ENCODE measurements around the gene CPEB4.

CPEB4 gene

GRCh38 chr5:173884402-173885053, 3.6 kb upstream of the CPEB4 start:
- DNase-seq (ENCODE audit: low spot score), result no peak

GRCh38 chr5:173885054-173885443, 3.1 kb upstream of the CPEB4 start:
- no peak for DNase-seq (ENCODE audit: low spot score)

- DNase-seq (ENCODE audit: low spot score), result no peak
Measured at GRCh38 chr5:173885475-173886010, 2.6 kb upstream of the CPEB4 start.

- no peak for DNase-seq (ENCODE audit: low spot score)
Measured at GRCh38 chr5:173886150-173886549, 2.0 kb upstream of the CPEB4 start.

- DNase-seq (ENCODE audit: low spot score), result no peak
Measured at GRCh38 chr5:173888473-173889131, 453 bp downstream of the CPEB4 start.

GRCh38 chr5:173890195-173890991, 2.2 kb downstream of the CPEB4 start:
- DNase-seq (ENCODE audit: low spot score), result peak; percentile 81

- DNase-seq (ENCODE audit: low spot score), result no peak
Measured at GRCh38 chr5:173891308-173892116, 3.4 kb downstream of the CPEB4 start.

GRCh38 chr5:173893192-173893561, 5.0 kb downstream of the CPEB4 start:
- no peak for DNase-seq (ENCODE audit: low spot score)

- no peak for DNase-seq (ENCODE audit: low spot score)
Measured at GRCh38 chr5:173895401-173896165, 7.4 kb downstream of the CPEB4 start.

GRCh38 chr5:173896631-173897030, 8.5 kb downstream of the CPEB4 start:
- DNase-seq (ENCODE audit: low spot score), result no peak

GRCh38 chr5:173901705-173902104, 13.6 kb downstream of the CPEB4 start:
- no peak for DNase-seq (ENCODE audit: low spot score)

- no peak for DNase-seq (ENCODE audit: low spot score)
Measured at GRCh38 chr5:173902334-173902733, 14.2 kb downstream of the CPEB4 start.

- DNase-seq (ENCODE audit: low spot score), result no peak
Measured at GRCh38 chr5:173902743-173903142, 14.6 kb downstream of the CPEB4 start.

GRCh38 chr5:173903396-173904140, 15.4 kb downstream of the CPEB4 start:
- DNase-seq (ENCODE audit: low spot score), result no peak

- no peak for DNase-seq (ENCODE audit: low spot score)
Measured at GRCh38 chr5:173904151-173904550, 16.0 kb downstream of the CPEB4 start.

GRCh38 chr5:173907284-173907683, 19.1 kb downstream of the CPEB4 start:
- no peak for DNase-seq (ENCODE audit: low spot score)

- DNase-seq (ENCODE audit: low spot score), result no peak
Measured at GRCh38 chr5:173907686-173908371, 19.7 kb downstream of the CPEB4 start.

GRCh38 chr5:173909199-173909598, 21.1 kb downstream of the CPEB4 start:
- peak; percentile 83 for DNase-seq (ENCODE audit: low spot score)

GRCh38 chr5:173910215-173910614, 22.1 kb downstream of the CPEB4 start:
- no peak for DNase-seq (ENCODE audit: low spot score)

- no peak for DNase-seq (ENCODE audit: low spot score)
Measured at GRCh38 chr5:173911623-173912022, 23.5 kb downstream of the CPEB4 start.

Measured in putamen (tissue), 1 donor.